Activated naive CD4-positive, alpha-beta T cell treated with anti-CD3 and anti-CD28 coated beads for 36 hours (primary cell): Measurements from ENCODE around the gene VWA3A. TPM values are rescaled to one million over a fixed set of nuclear protein-coding genes. Genes with fewer than 3 reads are reported as not detected.

Experiments
- CTCF ChIA-PET: fragments of 350-600 bp; sonication (Branson Sonifier 250); formaldehyde crosslinking; loops from one replicate; lab custom pipeline; 2021; ENCODE audit warnings: antibody characterized with exemption; lab: Charles Lee
- DNase-seq: peaks from one replicate; pipeline ENCODE4 v3.0.0-alpha.2; 2020
- H3K27ac Mint-ChIP-seq: one replicate; pipeline ENCODE4 v1.8.0; 2021; ENCODE audit warnings: mild to moderate bottlenecking, mixed read lengths
- H3K27me3 Mint-ChIP-seq: one replicate; pipeline ENCODE4 v1.8.0; 2021; ENCODE audit warnings: low read depth, mixed read lengths
- H3K36me3 Mint-ChIP-seq: one replicate; pipeline ENCODE4 v1.8.0; 2021; ENCODE audit warnings: low read depth, mixed read lengths
- H3K4me1 Mint-ChIP-seq: one replicate; pipeline ENCODE4 v1.8.0; 2021; ENCODE audit warnings: low read depth, mixed read lengths
- H3K4me3 Mint-ChIP-seq: one replicate; pipeline ENCODE4 v1.8.0; 2021; ENCODE audit warnings: mild to moderate bottlenecking, moderate library complexity, mixed read lengths
- H3K9me3 Mint-ChIP-seq: one replicate; pipeline ENCODE4 v1.8.0; 2021; ENCODE audit warnings: mixed read lengths
- intact Hi-C: fragments of 100-400 bp; cut with micrococcal nuclease; formaldehyde crosslinking; loops from one replicate; pipeline ENCODE4 v1.15.1; 2023
- total RNA-seq, 2 experiments: library from RNA; stranded (reverse); gene quantifications; one replicate each; pipeline ENCODE4 v1.2.3, GENCODE V29; 2021

VWA3A gene
- total RNA-seq, 2 experiments from 2014 or later: not detected

GRCh38 chr16:22070361-22071330 lies 21.7 kb upstream of the VWA3A start:
- Mint-ChIP-seq H3K9me3 (peaks cover 9% of the 10 kb centered on the region), H3K27ac (no peak overlapping the region), H3K4me3 (no peak overlapping the region), H3K4me1 (peaks cover 6% of the 10 kb centered on the region), H3K27me3 (no peaks in the 10 kb centered on the region), H3K36me3 (peaks cover 13% of the 10 kb centered on the region)
- no peak for DNase-seq
- intact Hi-C loops: no loop called here
- CTCF ChIA-PET: interaction anchor here (0.8 to 2.6 kb wide), 2 partner anchors 69 to 413 kb away, joined by 3 to 13 read pairs; no protein-coding TSS in a partner anchor

- Mint-ChIP-seq H3K4me3 (no peak overlapping the region), H3K27me3 (no peaks in the 10 kb centered on the region), H3K9me3 (peaks cover 9% of the 10 kb centered on the region), H3K36me3 (peaks cover 9% of the 10 kb centered on the region), H3K4me1 (peaks cover 7% of the 10 kb centered on the region), H3K27ac (no peak overlapping the region)
- CTCF ChIA-PET: interaction anchor here (0.8 to 2.6 kb wide), 4 partner anchors 27 to 414 kb away, joined by 3 to 13 read pairs (median 3); no protein-coding TSS in a partner anchor
- DNase-seq: no peak
- intact Hi-C loops: no loop called here
Measured at GRCh38 chr16:22071331-22071910, 20.9 kb upstream of the VWA3A start.

GRCh38 chr16:22073350-22073749 lies 19.0 kb upstream of the VWA3A start:
- H3K27ac Mint-ChIP-seq: no peak overlapping the region
- CTCF ChIA-PET: no interaction called here
- no peaks in the 10 kb centered on the region for H3K27me3 Mint-ChIP-seq
- peaks cover 7% of the 10 kb centered on the region for H3K4me1 Mint-ChIP-seq
- no peak for DNase-seq
- no peaks in the 10 kb centered on the region for H3K9me3 Mint-ChIP-seq
- intact Hi-C loops: no loop called here
- H3K36me3 Mint-ChIP-seq: peaks cover 2% of the 10 kb centered on the region
- H3K4me3 Mint-ChIP-seq: no peak overlapping the region

- no peak for DNase-seq
- no peaks in the 10 kb centered on the region for H3K9me3 Mint-ChIP-seq
- no peak overlapping the region for H3K4me3 Mint-ChIP-seq
- H3K4me1 Mint-ChIP-seq: peaks cover 7% of the 10 kb centered on the region
- intact Hi-C loops: no loop called here
- CTCF ChIA-PET: interaction anchor here (5.7 to 5.9 kb wide), 2 partner anchors 71 to 113 kb away, joined by 60 to 308 read pairs; partner anchors contain the start of genes MOSMO and PDZD9
- no peak overlapping the region for H3K27ac Mint-ChIP-seq
- H3K36me3 Mint-ChIP-seq: no peaks in the 10 kb centered on the region
- no peaks in the 10 kb centered on the region for H3K27me3 Mint-ChIP-seq
Measured at GRCh38 chr16:22075043-22075757, 17.1 kb upstream of the VWA3A start.

GRCh38 chr16:22075776-22076175 lies 16.6 kb upstream of the VWA3A start:
- no peaks in the 10 kb centered on the region for H3K36me3 Mint-ChIP-seq
- DNase-seq: no peak
- peaks cover 7% of the 10 kb centered on the region for H3K4me1 Mint-ChIP-seq
- no peaks in the 10 kb centered on the region for H3K9me3 Mint-ChIP-seq
- H3K27ac Mint-ChIP-seq: no peak overlapping the region
- CTCF ChIA-PET: interaction anchor here (0.7 to 5.9 kb wide), 3 partner anchors 72 to 112 kb away, joined by 3 to 308 read pairs (median 60); partner anchors contain the start of genes MOSMO and PDZD9
- no peak overlapping the region for H3K4me3 Mint-ChIP-seq
- no peaks in the 10 kb centered on the region for H3K27me3 Mint-ChIP-seq
- intact Hi-C loops: no loop called here

GRCh38 chr16:22077700-22078313 lies 14.5 kb upstream of the VWA3A start:
- Mint-ChIP-seq H3K9me3 (no peaks in the 10 kb centered on the region), H3K36me3 (no peaks in the 10 kb centered on the region), H3K27ac (no peak overlapping the region), H3K27me3 (no peaks in the 10 kb centered on the region), H3K4me1 (peaks cover 7% of the 10 kb centered on the region), H3K4me3 (no peak overlapping the region)
- CTCF ChIA-PET: interaction anchor here (0.5 to 5.9 kb wide), 42 partner anchors 9 to 351 kb away, joined by 3 to 308 read pairs (median 6); partner anchors contain the start of genes MOSMO, PDZD9 and VWA3A
- peak; percentile 87 for DNase-seq
- intact Hi-C loops: loop anchor here (1.0 kb wide), 4 partner anchors 21 to 125 kb away; partner anchors contain the start of genes PDZD9 and UQCRC2

- intact Hi-C loops: no loop called here
- H3K27me3 Mint-ChIP-seq: no peaks in the 10 kb centered on the region
- no peaks in the 10 kb centered on the region for H3K36me3 Mint-ChIP-seq
- H3K4me1 Mint-ChIP-seq: peaks cover 7% of the 10 kb centered on the region
- H3K4me3 Mint-ChIP-seq: no peak overlapping the region
- no peak for DNase-seq
- no peak overlapping the region for H3K27ac Mint-ChIP-seq
- CTCF ChIA-PET: interaction anchor here (0.5 to 5.9 kb wide), 26 partner anchors 10 to 352 kb away, joined by 3 to 308 read pairs (median 7); partner anchors contain the start of genes MOSMO and PDZD9
- H3K9me3 Mint-ChIP-seq: no peaks in the 10 kb centered on the region
Measured at GRCh38 chr16:22078656-22079055, 13.7 kb upstream of the VWA3A start.

GRCh38 chr16:22081050-22081449 lies 11.3 kb upstream of the VWA3A start:
- CTCF ChIA-PET: interaction anchor here (1.7 kb wide), 1 partner anchor 83 kb away, joined by 6 read pairs; no protein-coding TSS in a partner anchor
- Mint-ChIP-seq H3K27me3 (no peaks in the 10 kb centered on the region), H3K27ac (no peak overlapping the region), H3K9me3 (no peaks in the 10 kb centered on the region), H3K36me3 (peaks cover 1% of the 10 kb centered on the region), H3K4me1 (peaks cover under 1% of the 10 kb centered on the region), H3K4me3 (no peak overlapping the region)
- intact Hi-C loops: no loop called here
- DNase-seq: no peak

GRCh38 chr16:22086440-22086839 lies 5.9 kb upstream of the VWA3A start:
- H3K27me3 Mint-ChIP-seq: no peaks in the 10 kb centered on the region
- CTCF ChIA-PET: no interaction called here
- H3K36me3 Mint-ChIP-seq: peaks cover 1% of the 10 kb centered on the region
- no peaks in the 10 kb centered on the region for H3K4me1 Mint-ChIP-seq
- no peak overlapping the region for H3K27ac Mint-ChIP-seq
- intact Hi-C loops: no loop called here
- no peak for DNase-seq
- H3K4me3 Mint-ChIP-seq: no peak overlapping the region
- H3K9me3 Mint-ChIP-seq: no peaks in the 10 kb centered on the region

- no peak for DNase-seq
- CTCF ChIA-PET: interaction anchor here (1.0 to 1.8 kb wide), 2 partner anchors 11 to 84 kb away, joined by 3 to 12 read pairs; no protein-coding TSS in a partner anchor
- H3K27ac Mint-ChIP-seq: no peak overlapping the region
- H3K36me3 Mint-ChIP-seq: peaks cover 1% of the 10 kb centered on the region
- intact Hi-C loops: no loop called here
- no peaks in the 10 kb centered on the region for H3K27me3 Mint-ChIP-seq
- H3K4me1 Mint-ChIP-seq: no peaks in the 10 kb centered on the region
- H3K9me3 Mint-ChIP-seq: no peaks in the 10 kb centered on the region
- no peak overlapping the region for H3K4me3 Mint-ChIP-seq
Measured at GRCh38 chr16:22088642-22089041, 3.7 kb upstream of the VWA3A start.

GRCh38 chr16:22089910-22090309 lies 2.4 kb upstream of the VWA3A start:
- Mint-ChIP-seq H3K27ac (no peak overlapping the region), H3K27me3 (no peaks in the 10 kb centered on the region), H3K4me3 (no peak overlapping the region), H3K4me1 (no peaks in the 10 kb centered on the region), H3K9me3 (no peaks in the 10 kb centered on the region), H3K36me3 (no peaks in the 10 kb centered on the region)
- intact Hi-C loops: no loop called here
- DNase-seq: no peak
- CTCF ChIA-PET: interaction anchor here (1.6 to 1.8 kb wide), 2 partner anchors 9 to 12 kb away, joined by 10 to 12 read pairs; no protein-coding TSS in a partner anchor
